HG03095 (cell line): Measurements from ENCODE around the gene SLC4A4.

Source experiments
- ATAC-seq: cut with Tn5 transposase; IDR thresholded peaks from one replicate; pipeline ENCODE4 v1.9.1; 2021; ENCODE audit warnings: moderate library complexity; ENCODE audit not compliant: unreplicated experiment

The SLC4A4 gene

DNA sequence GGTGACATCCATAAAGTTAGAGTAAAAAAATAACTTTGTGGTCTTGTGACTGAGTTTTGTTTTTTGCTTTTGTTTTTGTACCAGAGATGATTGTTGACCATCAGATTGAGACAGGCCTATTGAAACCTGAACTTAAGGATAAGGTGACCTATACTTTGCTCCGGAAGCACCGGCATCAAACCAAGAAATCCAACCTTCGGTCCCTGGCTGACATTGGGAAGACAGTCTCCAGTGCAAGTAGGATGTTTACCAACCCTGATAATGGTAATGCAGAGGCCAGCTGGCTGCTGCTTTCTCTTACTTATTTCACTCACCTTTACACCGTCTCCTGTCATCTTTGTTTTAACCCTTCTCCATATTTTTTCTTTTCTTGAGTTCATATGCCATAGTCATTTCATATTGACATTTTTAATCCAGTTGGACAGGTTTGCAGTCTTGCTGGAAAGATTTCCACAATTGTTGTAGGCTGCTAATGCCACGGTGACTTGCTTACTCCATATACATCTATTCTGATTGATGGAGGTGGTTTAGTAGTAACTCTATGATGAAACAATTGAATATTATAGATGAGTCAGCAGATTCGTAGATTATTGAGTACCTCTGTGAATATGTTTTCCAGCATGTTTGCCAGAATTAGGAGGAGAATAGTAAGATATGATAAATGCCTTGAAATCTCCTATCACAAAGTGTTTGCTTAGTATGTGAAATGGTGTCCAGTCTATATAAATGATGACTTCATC lies 18.3 kb downstream of the SLC4A4 start:
- ATAC-seq = no peak

DNA sequence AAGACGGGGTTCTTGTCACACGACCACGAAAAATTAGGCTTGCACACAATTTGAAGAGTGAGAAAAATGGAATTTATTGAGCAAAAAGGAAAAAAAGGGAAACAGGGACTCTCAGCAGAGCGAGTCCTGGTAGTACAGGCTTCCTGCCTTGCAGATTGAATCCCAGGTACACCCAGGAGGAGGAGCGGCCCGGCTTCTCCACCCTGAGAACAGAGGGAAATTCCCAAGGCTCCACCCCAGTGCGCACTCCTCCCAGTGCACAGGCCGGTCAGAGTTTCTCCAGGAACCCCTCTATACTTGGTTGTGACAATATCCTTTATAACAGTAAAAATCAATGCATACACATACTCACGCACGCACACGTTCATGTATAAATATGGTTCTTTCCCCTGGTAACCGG lies 22.0 kb downstream of the SLC4A4 start:
- ATAC-seq = no peak

DNA sequence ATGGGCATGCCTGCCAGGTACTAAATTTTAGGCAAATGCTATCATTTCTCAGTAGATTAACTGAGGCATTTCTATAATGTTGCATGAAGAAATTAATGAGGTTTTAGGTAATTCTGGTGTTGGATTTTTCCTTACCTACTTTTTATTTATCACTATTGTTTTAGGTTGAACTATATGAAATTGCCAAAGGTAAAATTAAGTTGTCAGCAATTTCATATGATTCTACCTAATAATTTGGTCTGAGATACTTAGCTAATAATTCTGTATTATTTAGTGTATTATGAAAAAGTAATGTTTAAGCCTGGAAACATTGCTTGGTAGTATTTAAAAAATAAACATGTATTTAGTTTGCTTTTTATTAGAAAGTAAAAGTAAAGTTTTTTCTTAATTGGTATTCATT lies 22.7 kb downstream of the SLC4A4 start:
- no peak for ATAC-seq

DNA sequence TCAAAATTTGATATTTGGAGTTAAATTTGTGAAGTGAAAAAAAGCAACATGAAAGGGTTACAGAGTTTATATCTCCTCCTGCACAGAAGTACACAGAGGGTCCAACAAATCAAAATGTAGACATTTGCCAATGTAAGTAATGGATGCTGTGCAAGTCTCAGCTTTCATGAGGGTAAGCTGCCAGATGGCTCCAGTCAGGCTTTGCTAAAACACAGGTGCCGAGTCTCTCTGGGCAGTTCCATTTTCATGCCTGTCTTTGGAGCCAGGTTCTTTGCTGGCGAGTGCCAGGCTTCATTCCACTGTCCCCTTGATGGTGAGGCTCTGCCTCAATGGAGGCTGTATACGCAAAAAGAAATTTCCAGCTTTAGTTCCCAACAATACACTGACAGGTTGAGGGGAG lies 27.9 kb downstream of the SLC4A4 start:
- ATAC-seq = no peak

DNA sequence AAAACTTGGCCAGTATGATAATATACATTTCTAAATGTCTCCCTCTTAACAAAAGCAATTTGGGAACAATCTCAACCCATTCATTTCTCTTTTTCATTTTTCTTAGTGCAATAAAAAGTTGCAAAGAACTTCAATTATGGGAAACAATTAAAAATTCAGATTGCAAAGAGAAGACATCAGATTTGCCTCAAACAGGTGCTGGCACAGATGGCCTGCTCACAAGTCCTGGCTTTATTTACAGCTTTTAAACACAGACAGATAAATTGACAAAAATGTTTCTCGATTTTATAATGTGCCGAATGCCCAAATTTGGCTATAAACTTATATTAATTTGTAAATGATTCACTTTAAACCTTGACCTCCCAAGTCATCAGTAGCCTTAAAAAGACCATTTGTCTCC lies 28.7 kb downstream of the SLC4A4 start:
- ATAC-seq = no peak

GRCh38 chr4:71368906-71369305 lies 30.1 kb downstream of the SLC4A4 start:
- ATAC-seq = no peak

GRCh38 chr4:71369536-71369935 lies 30.7 kb downstream of the SLC4A4 start:
- no peak for ATAC-seq

DNA sequence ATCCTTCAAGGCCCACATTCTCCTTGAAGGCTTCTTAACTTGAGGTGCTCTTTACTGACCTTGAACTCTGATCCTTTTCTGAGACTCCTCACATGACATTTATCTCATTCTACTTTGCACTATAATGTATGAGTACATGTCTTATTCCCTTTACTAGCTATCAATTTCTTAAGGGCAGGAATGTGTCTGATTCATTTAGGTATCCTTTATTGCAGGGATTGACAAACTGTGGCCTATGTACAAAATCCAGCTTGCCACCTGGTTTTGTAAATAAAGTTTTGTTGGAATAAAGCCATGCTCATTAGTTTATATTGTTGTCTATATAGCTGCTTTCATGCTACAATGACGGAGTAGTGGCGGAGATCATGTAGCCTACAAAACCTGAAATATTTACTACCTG lies 36.7 kb downstream of the SLC4A4 start:
- no peak for ATAC-seq

- no peak for ATAC-seq
Observed at GRCh38 chr4:71377561-71377960, 38.7 kb downstream of the SLC4A4 start.

DNA sequence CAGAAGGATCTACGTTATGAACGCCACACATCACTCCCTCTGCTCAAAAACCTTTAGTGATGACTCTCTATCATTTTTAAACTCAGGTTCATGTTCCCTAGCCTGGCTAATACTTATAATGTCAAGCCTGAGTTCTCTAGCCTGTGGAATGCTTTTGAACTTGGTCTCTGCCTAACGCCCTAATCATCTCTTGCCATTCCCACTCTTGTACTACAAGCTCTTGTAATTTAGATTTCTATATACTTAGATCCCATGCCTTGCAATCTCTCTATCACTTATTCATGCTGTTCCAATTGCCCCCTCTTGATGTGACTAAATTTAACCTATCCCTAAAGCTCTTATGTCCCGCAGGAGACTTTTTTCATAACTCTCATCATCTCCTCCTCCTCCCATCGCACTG lies 40.3 kb downstream of the SLC4A4 start:
- ATAC-seq = no peak

GRCh38 chr4:71380788-71381187 lies 42.0 kb downstream of the SLC4A4 start:
- no peak for ATAC-seq

DNA sequence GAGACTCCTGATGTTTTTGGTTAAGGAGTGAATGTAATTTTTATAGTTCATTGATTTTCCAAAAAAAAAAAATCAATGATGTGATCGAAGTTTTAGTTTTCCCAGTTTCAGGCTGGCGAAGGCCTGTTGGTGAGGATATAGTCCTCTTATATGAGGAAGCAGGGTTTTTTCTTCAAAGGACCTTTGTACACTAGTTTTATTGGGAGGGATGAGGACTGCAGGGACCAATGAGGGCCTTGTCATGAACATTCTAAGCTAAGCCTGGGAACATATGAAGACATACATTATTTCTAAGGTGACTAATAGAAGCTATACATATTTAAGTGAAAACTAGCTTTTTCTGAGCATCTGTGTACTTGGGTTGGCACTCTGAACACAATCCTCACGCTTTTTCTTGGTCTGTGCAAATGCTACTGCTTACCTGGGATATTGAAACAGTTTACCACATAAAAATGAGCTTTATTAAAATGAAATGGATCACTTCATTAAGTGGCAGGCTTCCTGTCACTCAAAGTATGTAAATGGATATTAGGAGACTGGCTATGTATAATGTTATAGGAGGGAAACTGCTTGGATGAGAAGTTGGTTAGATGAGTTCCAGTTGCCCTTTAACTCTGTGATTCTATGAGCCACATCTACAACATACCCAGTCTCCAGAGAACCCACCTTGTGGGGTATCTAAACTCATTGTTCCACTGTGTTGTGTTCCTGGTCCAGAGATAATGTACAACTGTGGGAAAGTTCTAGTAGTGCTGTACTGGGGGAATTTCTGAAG lies 43.5 kb downstream of the SLC4A4 start:
- no peak for ATAC-seq

DNA sequence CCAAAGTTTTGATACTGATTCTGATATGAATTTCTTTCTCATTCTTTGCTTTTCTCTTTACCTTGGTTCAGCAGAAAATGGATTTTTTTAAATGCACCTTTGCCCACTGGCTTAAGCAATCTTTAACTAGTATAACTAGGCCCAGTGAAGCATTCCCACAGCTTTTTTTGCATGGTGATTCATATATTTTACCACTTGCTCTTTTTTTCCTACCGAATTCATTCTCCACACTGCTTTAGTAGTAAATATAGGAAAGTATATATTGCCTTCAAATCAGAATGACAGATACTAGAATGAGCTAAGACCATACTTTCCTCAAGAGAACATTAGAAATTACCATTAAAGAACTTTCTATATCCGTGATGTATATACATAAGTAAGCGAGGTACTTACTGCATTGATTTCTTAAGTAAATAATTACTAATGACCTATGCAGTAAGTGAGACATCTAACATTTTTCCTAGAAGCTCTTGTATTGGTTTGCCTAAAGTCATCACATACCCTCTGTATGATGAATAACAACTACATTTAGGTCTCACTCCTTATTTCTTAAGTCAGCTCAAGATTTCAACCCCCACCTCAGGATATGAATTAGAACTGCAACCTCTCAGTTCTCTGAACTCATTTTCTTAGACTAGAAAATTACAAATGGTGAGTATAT lies 44.2 kb downstream of the SLC4A4 start:
- ATAC-seq = no peak

GRCh38 chr4:71383984-71384383 lies 45.2 kb downstream of the SLC4A4 start:
- ATAC-seq = no peak

DNA sequence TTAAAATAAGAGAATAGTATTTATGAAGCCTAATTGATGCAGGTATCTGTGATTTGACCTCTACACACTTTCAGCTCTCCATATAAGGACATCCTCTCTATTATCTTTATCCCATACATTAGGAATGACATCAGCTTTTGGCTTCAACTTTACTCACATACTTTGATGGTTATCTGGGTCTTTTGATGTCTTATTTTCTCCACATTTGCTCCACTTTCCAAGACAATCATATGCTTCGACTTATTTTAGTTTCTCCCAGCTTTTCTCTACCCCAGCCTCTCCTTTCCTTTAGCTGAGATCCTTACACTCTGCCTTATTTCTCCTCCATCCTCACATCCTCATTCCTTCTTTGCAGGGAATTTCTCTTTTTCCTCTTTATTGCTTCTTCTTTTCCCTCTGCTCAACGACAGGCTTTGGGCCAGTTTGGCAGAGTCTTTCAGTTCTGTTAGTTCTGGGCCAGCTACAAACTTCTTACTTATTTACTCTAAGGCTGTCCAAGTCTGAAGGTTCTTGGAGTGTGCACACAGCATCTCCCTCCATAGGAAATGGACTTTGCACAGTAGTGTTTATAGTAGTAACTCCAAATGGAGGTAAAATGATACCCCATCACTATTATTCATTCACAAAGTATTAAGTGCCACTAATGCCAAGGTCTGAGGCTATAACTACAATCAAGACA lies 50.5 kb downstream of the SLC4A4 start:
- no peak for ATAC-seq

DNA sequence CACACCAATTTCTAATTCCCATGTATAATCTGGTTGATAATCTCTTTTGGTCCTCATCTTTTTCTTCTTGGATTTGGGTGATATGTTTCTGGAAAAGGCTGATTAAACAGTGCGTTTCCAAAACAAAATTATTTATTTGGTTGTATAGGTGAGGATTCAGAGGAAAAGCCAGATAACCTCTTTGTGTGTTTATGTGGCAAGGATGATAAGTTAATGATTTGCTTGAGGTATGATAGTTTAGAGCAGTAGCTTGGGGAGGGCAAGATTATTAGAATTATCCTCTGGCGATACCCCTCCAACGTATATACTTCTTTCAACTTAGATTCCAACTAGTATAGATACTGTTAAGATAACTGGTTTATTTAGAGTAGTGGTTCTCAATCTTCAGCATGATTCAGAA lies 53.3 kb downstream of the SLC4A4 start:
- ATAC-seq = no peak

DNA sequence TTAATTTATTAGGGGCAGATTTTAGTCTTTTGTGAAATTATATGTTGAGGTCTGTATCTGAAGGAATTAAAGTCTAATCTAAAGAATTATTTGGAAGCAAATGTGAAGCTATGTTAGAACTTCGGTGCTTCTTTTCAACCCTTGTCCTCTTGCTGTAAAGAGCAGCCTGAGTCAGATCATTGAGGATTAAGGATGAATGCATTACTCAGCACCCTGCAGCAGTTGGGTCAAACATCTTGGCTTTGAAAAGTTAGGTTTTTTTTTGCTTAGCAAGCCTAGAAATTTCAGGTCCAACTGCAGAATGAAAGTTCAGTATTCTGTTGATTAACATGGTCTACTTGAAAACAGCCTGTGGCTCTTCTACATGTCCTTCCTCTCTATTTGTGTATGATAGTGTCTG lies 57.6 kb downstream of the SLC4A4 start:
- ATAC-seq = no peak

DNA sequence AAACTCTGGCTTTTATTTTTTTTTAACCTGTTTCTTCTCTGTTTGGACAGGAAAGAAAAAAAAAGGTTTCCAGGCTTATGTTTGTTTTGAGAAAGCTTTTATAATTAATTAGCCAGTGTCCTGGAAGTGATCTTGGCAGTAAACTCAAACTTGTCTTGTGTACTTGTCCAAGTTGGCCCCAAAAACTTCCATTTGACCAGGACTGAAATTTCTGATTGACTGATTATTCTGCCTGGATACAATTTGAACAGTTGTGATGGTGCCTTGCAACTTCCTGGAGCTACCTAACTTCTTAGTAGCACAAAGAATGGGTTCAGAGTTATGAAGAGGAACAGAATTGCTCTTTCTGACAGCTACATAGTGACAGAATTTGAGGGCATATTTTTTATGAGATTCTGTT lies 62.0 kb downstream of the SLC4A4 start:
- no peak for ATAC-seq

- no peak for ATAC-seq
Observed at GRCh38 chr4:71402616-71403015, 63.8 kb downstream of the SLC4A4 start.

DNA sequence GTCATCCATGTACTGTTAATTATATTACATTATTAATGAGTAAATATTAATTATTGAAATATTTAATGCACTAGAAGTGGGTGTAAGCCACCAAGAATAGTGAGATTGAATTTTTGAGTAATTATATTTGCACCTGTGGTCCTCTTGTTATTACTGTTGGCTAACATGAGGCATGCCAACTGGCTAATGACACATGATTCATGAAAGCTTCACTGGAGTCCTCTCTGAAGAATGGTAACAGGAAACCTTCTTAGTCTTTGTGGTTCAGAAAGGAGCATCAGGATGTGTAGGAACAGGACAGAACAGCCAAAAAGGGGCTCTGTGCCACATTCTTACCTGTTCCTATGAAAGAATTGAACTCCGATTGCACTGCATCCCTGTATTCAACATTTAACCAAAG lies 65.2 kb downstream of the SLC4A4 start:
- ATAC-seq = no peak

DNA sequence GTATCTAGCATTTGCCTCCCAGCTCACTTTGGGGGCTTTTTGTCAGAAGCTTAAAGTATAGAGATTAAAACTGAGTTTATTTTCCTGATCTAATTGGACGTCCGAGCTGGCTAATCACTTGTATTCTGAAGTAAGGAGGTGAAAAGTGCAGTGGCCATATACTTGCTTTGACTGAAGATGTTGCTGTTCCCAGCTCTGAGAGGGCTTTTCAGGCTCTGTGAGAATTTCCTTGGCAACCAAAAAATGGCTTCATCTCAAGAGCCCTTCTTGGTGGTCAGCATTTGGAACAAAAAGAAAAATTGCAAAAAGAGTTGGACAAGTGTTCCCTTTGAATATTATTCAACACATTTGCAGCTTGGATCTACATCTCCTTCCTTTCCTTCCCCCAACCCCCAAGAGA lies 67.0 kb downstream of the SLC4A4 start:
- no peak for ATAC-seq
